A549 (cell line): ENCODE data around the gene WASF2. TPM values are rescaled to one million over a fixed set of nuclear protein-coding genes. Genes with fewer than 3 reads are reported as not detected.
"Not testable (repeated sequence)": the region's sequence is repeated elsewhere in the genome, so short reads cannot be mapped to it uniquely, and the experiment has no call there.

ENCODE experiments used
- ATAC-seq, 2 experiments: fragments of 200-7000 bp in 1 of 2; fragments of >200 bp in 1 of 2; cut with Nextera tagmentation in 1 of 2; cut with Tn5 transposase in 1 of 2; 3 replicates each; pipeline versions ENCODE4 v1.8.0 to v1.9.1; 2018 to 2020; ENCODE audit warnings: mild to moderate bottlenecking in 1 of 2, moderate library complexity in 1 of 2
- CTCF ChIA-PET: fragments of 300-600 bp; sonication (Branson Sonifier 250); formaldehyde crosslinking; extraction: SDS; loops from one replicate; lab custom pipeline; 2021; ENCODE audit warnings: antibody characterized with exemption, inconsistent platforms; lab: Yijun Ruan, JAX
- POLR2A ChIA-PET: fragments of 350-600 bp; formaldehyde crosslinking; extraction: SDS; loops from one replicate; lab custom pipeline; 2021; ENCODE audit warnings: antibody characterized with exemption, inconsistent platforms; lab: Yijun Ruan, JAX
- DNase-seq, 2 experiments: peaks; one replicate each; pipeline versions ENCODE4 v3.0.0 to v3.0.0-alpha.2; 2011 to 2016; ENCODE audit warnings: low read depth in 1 of 2, low spot score in 1 of 2
- FAIRE-seq: peaks from 2 replicates; lab custom pipeline; 2011; peaks lifted over from hg19 to GRCh38; lab: Jason Lieb, UNC
- H3K27ac ChIP-seq, 2 experiments: fragments of >200 bp; sonication (Bioruptor Twin); formaldehyde crosslinking; 3 replicates each; pipeline ENCODE4 v1.5.1; 2016 to 2017
- H3K4me1 ChIP-seq: fragments of >200 bp; sonication (Bioruptor Twin); formaldehyde crosslinking; 3 replicates; pipeline ENCODE4 v1.6.1; 2016
- H3K4me2 ChIP-seq: fragments of >200 bp; sonication (Bioruptor Twin); formaldehyde crosslinking; 3 replicates; pipeline ENCODE4 v1.6.1; 2016
- H3K4me3 ChIP-seq: fragments of >200 bp; sonication (Bioruptor Twin); formaldehyde crosslinking; 3 replicates; pipeline ENCODE4 v1.5.1; 2016
- H3K9me3 ChIP-seq: fragments of >200 bp; sonication (Bioruptor Twin); formaldehyde crosslinking; 3 replicates; pipeline ENCODE4 v1.6.1; 2016
- BCL3 ChIP-seq: fragments of >200 bp; sonication (Bioruptor Twin); formaldehyde crosslinking; IDR thresholded peaks from 3 replicates; pipeline ENCODE4 v1.6.1; 2016
- CEBPB ChIP-seq, 2 experiments: fragments of >200 bp in 1 of 2; sonication (Bioruptor Twin) in 1 of 2; formaldehyde crosslinking in 1 of 2; IDR thresholded peaks; 2 replicates each; pipeline ENCODE4 v1.6.1; 2012 to 2016
- CHD2 ChIP-seq: fragments of 150-350 bp; IDR thresholded peaks from 2 replicates; pipeline ENCODE4 v1.6.1; 2014; ENCODE audit warnings: low read length; ENCODE audit not compliant: partially characterized antibody
- EHF ChIP-seq: fragments of 250-450 bp; sonication (Bioruptor Pico); IDR thresholded peaks from 2 replicates; pipeline ENCODE4 v1.5.0; 2020; ENCODE audit warnings: mild to moderate bottlenecking
- FOSB ChIP-seq: fragments of 250-450 bp; sonication (Bioruptor Pico); IDR thresholded peaks from 2 replicates; pipeline ENCODE4 v1.5.0; 2020; ENCODE audit warnings: mild to moderate bottlenecking, moderate library complexity
- JUNB ChIP-seq: fragments of >200 bp; sonication (Bioruptor Twin); formaldehyde crosslinking; IDR thresholded peaks from 2 replicates; pipeline ENCODE4 v1.6.1; 2016
- KDM5A ChIP-seq: fragments of 200-600 bp; sonication (generic); IDR thresholded peaks from 2 replicates; pipeline ENCODE4 v1.6.1; 2016; ENCODE audit warnings: antibody characterized with exemption, mild to moderate bottlenecking
- PBX3 ChIP-seq: IDR thresholded peaks from 2 replicates; pipeline ENCODE4 v1.6.1; 2012
- RAD21 ChIP-seq, 2 experiments: fragments of >200 bp in 1 of 2; sonication (Bioruptor Twin) in 1 of 2; formaldehyde crosslinking in 1 of 2; IDR thresholded peaks in 1 of 2; conservative IDR thresholded peaks in 1 of 2; 2 replicates in 1 of 2; 3 replicates in 1 of 2; pipeline ENCODE4 v1.6.1; 2012 to 2018; ENCODE audit warnings: inconsistent platforms in 1 of 2
- RARB ChIP-seq: fragments of 250-450 bp; sonication (Bioruptor Pico); IDR thresholded peaks from 2 replicates; pipeline ENCODE4 v1.8.0; 2021; ENCODE audit warnings: mild to moderate bottlenecking, moderate library complexity
- REST ChIP-seq: fragments of 200-600 bp; sonication (generic); IDR thresholded peaks from 2 replicates; pipeline ENCODE4 v1.6.1; 2016; ENCODE audit warnings: antibody characterized with exemption, mild to moderate bottlenecking, moderate library complexity
- RFX5 ChIP-seq: fragments of 450-650 bp; IDR thresholded peaks from 2 replicates; pipeline ENCODE4 v1.7.1; 2014; ENCODE audit warnings: antibody characterized with exemption, mild to moderate bottlenecking, moderate library complexity
- TP53 ChIP-seq: fragments of 250-450 bp; sonication (Bioruptor Pico); IDR thresholded peaks from 2 replicates; pipeline ENCODE4 v1.5.0; 2021; ENCODE audit warnings: mild to moderate bottlenecking, moderate library complexity
- ZC3H11A ChIP-seq: fragments of 450-650 bp; IDR thresholded peaks from 2 replicates; pipeline ENCODE4 v1.6.1; 2014; ENCODE audit warnings: antibody characterized with exemption, mild to moderate bottlenecking
- ZNF302 ChIP-seq: fragments of 250-450 bp; sonication (Bioruptor Pico); IDR thresholded peaks from 2 replicates; pipeline ENCODE4 v1.9.0; 2021; ENCODE audit warnings: inconsistent platforms, mild to moderate bottlenecking, moderate library complexity
- WGBS: methylation state at CpG from one replicate; pipeline ENCODE4 v1.1.6; 2017; ENCODE audit errors: missing lambda C conversion rate; 5-methylcytosine and 5-hydroxymethylcytosine counted together
- polyA plus RNA-seq, 4 experiments: library from polyadenylated mRNA; depleted of rRNA in 3 of 4; stranded (reverse); fragments of >200 nt; fragmentation: RNase III in 1 of 4; extraction: RNeasy Plus Mini Kit Qiagen cat#74134 plus additional on column Dnase treatment in 1 of 4; gene quantifications; 2 replicates in 3 of 4; 3 replicates in 1 of 4; pipeline ENCODE4 v1.2.3, GENCODE V29; 2011 to 2017
- TF ChIP-seq, protein P1 (sequence below): fragments of >200 bp; sonication (Bioruptor Twin); formaldehyde crosslinking; IDR thresholded peaks from 3 replicates; pipeline ENCODE4 v1.5.1; 2016
- TF ChIP-seq, protein P2 (sequence below): fragments of >200 bp; sonication (Bioruptor Twin); formaldehyde crosslinking; IDR thresholded peaks from 2 replicates; pipeline ENCODE4 v1.6.1; 2016

The WASF2 gene
- polyA plus RNA-seq, 2 of the 4 experiments (the other 2 are of a cell fraction) = 22.7 to 44.9 TPM

DNA sequence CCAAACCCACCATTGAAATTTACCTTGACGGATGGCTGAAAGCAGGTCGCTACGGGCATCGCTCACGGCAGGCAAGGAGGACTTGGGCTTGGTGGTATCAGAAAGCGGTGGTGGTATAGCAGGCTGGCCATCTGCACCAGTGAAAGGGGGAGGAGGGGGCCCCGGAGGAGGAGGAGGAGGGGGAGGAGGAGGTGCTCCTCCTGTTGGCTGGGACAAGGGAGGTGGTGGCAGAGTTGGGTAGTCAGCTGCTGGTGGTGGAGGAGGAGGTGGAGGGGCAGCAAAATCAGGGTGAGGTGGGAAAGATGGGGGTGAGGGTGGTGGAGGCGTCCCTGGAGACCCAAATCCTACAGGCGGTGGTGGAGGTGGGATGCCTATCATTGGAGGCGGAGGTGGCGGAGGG lies 80.3 kb downstream of the WASF2 start:
- Histone ChIP-seq H3K4me1 (no peaks in the 10 kb centered on the region), H3K4me3 (no peak overlapping the region), H3K9me3 (no peaks in the 10 kb centered on the region), H3K27ac (no peak overlapping the region), H3K4me2 (no peak overlapping the region)
- FAIRE-seq = no peak
- 93% methylated on average over 10 of the region's 11 CpGs for WGBS
- DNase-seq = no peak
- CTCF ChIA-PET = interaction anchor here (1.2 to 7.9 kb wide), 4 partner anchors 18 to 196 kb away, joined by 3 to 66 read pairs (median 4); partner anchors contain the start of genes AHDC1 and GPR3
- TF ChIP-seq REST (no peak), CHD2 (no peak), RFX5 (no peak), JUNB (no peak), RAD21 (conservative IDR thresholded peaks at IDR 0.05 in 1 of 2, IDR thresholded peaks at IDR 0.05 in 1 of 2) (no peak), PBX3 (no peak), BCL3 (no peak), FOSB (CRISPR knock-in tag) (no peak), ZC3H11A (no peak), ZNF302 (CRISPR knock-in tag) (no peak), KDM5A (no peak), EHF (CRISPR knock-in tag) (no peak), TP53 (CRISPR knock-in tag) (no peak), RARB (no peak), CEBPB (IDR thresholded peaks at IDR 0.05) (no peak)
- TF ChIP-seq, protein P1, sequence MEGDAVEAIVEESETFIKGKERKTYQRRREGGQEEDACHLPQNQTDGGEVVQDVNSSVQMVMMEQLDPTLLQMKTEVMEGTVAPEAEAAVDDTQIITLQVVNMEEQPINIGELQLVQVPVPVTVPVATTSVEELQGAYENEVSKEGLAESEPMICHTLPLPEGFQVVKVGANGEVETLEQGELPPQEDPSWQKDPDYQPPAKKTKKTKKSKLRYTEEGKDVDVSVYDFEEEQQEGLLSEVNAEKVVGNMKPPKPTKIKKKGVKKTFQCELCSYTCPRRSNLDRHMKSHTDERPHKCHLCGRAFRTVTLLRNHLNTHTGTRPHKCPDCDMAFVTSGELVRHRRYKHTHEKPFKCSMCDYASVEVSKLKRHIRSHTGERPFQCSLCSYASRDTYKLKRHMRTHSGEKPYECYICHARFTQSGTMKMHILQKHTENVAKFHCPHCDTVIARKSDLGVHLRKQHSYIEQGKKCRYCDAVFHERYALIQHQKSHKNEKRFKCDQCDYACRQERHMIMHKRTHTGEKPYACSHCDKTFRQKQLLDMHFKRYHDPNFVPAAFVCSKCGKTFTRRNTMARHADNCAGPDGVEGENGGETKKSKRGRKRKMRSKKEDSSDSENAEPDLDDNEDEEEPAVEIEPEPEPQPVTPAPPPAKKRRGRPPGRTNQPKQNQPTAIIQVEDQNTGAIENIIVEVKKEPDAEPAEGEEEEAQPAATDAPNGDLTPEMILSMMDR = no peak
- TF ChIP-seq, protein P2, sequence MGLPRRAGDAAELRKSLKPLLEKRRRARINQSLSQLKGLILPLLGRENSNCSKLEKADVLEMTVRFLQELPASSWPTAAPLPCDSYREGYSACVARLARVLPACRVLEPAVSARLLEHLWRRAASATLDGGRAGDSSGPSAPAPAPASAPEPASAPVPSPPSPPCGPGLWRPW = no peak
- ATAC-seq = no peak
- POLR2A ChIA-PET = no interaction called here

- no peak for TF ChIP-seq RARB
- TF ChIP-seq ZNF302 (CRISPR knock-in tag) = no peak
- DNase-seq = no peak
- no peak for FAIRE-seq
- ChIA-PET POLR2A (no interaction called here), CTCF (interaction anchor here (1.3 kb wide), 1 partner anchor 199 kb away, joined by 3 read pairs; no protein-coding TSS in a partner anchor)
- no peak overlapping the region for H3K4me3 ChIP-seq
- no peak for ATAC-seq
- no peaks in the 10 kb centered on the region for H3K9me3 ChIP-seq
- 95% methylated on average over 9 of the region's 9 CpGs for WGBS
- no peak overlapping the region for H3K4me2 ChIP-seq
- H3K4me1 ChIP-seq = no peaks in the 10 kb centered on the region
- no peak overlapping the region for H3K27ac ChIP-seq
Measured at GRCh38 chr1:27408151-27408550, 81.8 kb downstream of the WASF2 start.

DNA sequence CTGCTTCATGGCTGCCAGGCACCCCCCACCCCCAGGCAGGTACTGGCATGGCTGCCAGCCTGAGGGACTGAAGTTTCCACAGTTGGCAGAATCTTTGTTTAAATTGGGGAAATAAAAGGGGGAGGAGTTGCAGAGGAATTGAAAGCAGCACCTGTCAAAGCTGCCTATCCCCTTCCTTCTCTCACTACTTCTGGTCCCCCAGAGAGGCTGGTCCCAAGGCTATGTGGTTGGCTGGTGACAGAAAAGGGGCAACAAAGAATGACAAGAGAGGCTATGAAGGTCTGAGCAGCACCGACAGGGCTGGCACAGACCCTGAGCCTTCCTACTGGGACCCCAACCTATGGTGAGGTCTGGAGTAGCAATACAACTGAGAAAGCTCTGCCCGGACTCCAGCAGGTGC lies 83.2 kb downstream of the WASF2 start:
- POLR2A ChIA-PET, H3K9me3 ChIP-seq, ATAC-seq, FAIRE-seq, H3K27ac ChIP-seq, H3K4me1 ChIP-seq, H3K4me2 ChIP-seq, DNase-seq, H3K4me3 ChIP-seq: not testable (repeated sequence)
- WGBS = 85% methylated on average over 2 of the region's 2 CpGs
- CTCF ChIA-PET = interaction anchor here (0.6 to 4.6 kb wide), 6 partner anchors 10 to 200 kb away, joined by 3 to 13 read pairs (median 3); no protein-coding TSS in a partner anchor
